NCI-H524 treated with DMSO at 0.1 percent for 48 hours (cell line): ENCODE measurements around the gene FAM241B.

Experiments used
- DNase-seq: peaks from one replicate; lab custom pipeline; 2025; lab: John Stamatoyannopoulos, UW

Gene FAM241B

GRCh38 chr10:69629897-69630650 is at the start of gene FAM241B:
Gene FAM241B (plus strand): TSS chr10:69630247. CDS start chr10:69631744, 1,497 bp downstream.
- DNase-seq, result no peak

- DNase-seq, result no peak
Measured at GRCh38 chr10:69580435-69580834, 49.6 kb upstream of the FAM241B start.

GRCh38 chr10:69583106-69583505 is 46.9 kb upstream of the FAM241B start:
- peak; percentile 83 for DNase-seq

GRCh38 chr10:69584624-69585023 is 45.4 kb upstream of the FAM241B start:
- DNase-seq, result no peak

- DNase-seq, result no peak
Measured at GRCh38 chr10:69588358-69588757, 41.7 kb upstream of the FAM241B start.

- no peak for DNase-seq
Measured at GRCh38 chr10:69600761-69601330, 29.2 kb upstream of the FAM241B start.

- no peak for DNase-seq
Measured at GRCh38 chr10:69609077-69609476, 21.0 kb upstream of the FAM241B start.

- no peak for DNase-seq
Measured at GRCh38 chr10:69612760-69613159, 17.3 kb upstream of the FAM241B start.

GRCh38 chr10:69614130-69614529 is 15.9 kb upstream of the FAM241B start:
- no peak for DNase-seq

GRCh38 chr10:69616358-69616757 is 13.7 kb upstream of the FAM241B start:
- DNase-seq, result no peak

- DNase-seq, result no peak
Measured at GRCh38 chr10:69618746-69619145, 11.3 kb upstream of the FAM241B start.

GRCh38 chr10:69619626-69620025 is 10.4 kb upstream of the FAM241B start:
- DNase-seq, result no peak

GRCh38 chr10:69620625-69621024 is 9.4 kb upstream of the FAM241B start:
- no peak for DNase-seq

- no peak for DNase-seq
Measured at GRCh38 chr10:69624245-69624786, 5.7 kb upstream of the FAM241B start.

- DNase-seq, result no peak
Measured at GRCh38 chr10:69626826-69627225, 3.2 kb upstream of the FAM241B start.

GRCh38 chr10:69628891-69629290 is 1.2 kb upstream of the FAM241B start:
- no peak for DNase-seq

GRCh38 chr10:69629519-69629896 is 539 bp upstream of the FAM241B start:
- no peak for DNase-seq

- no peak for DNase-seq
Measured at GRCh38 chr10:69630651-69631400, 779 bp downstream of the FAM241B start.

- no peak for DNase-seq
Measured at GRCh38 chr10:69631566-69631965, 1.5 kb downstream of the FAM241B start.

GRCh38 chr10:69632516-69633199 is 2.6 kb downstream of the FAM241B start:
- no peak for DNase-seq

GRCh38 chr10:69633673-69634635 is 3.9 kb downstream of the FAM241B start:
- no peak for DNase-seq
